Muscle layer of colon (tissue), 2 donors: ENCODE data around the gene AIP.
A peak's percentile ranks its signal among the peaks of the same experiment; 100 is the strongest.

Experiments
- H3K27ac ChIP-seq: one replicate; pipeline ENCODE4 v1.7.0; 2013; ENCODE audit warnings: low read depth, mild to moderate bottlenecking, low read length, moderate library complexity
- H3K27me3 ChIP-seq, 2 donors: one replicate each; pipeline ENCODE4 v1.7.0; 2013; ENCODE audit warnings: low read length in 2 of 2, mild to moderate bottlenecking in 2 of 2; ENCODE audit not compliant: insufficient read depth in 2 of 2, control insufficient read depth in 1 of 2
- H3K36me3 ChIP-seq: one replicate; pipeline ENCODE4 v1.7.0; 2013; ENCODE audit warnings: mild to moderate bottlenecking, low read length; ENCODE audit not compliant: insufficient read depth
- H3K4me1 ChIP-seq: one replicate; pipeline ENCODE4 v1.7.0; 2013; ENCODE audit warnings: mild to moderate bottlenecking, low read length; ENCODE audit not compliant: insufficient read depth
- H3K4me3 ChIP-seq, 2 donors: one replicate each; pipeline ENCODE4 v1.7.0; 2013; ENCODE audit warnings: low read length in 2 of 2, low read depth in 1 of 2, mild to moderate bottlenecking in 1 of 2, moderate library complexity in 1 of 2
- H3K9ac ChIP-seq: one replicate; pipeline ENCODE4 v1.7.0; 2013; ENCODE audit warnings: low read length
- H3K9me3 ChIP-seq: one replicate; pipeline ENCODE4 v1.7.0; 2013; ENCODE audit warnings: mild to moderate bottlenecking, low read length
- donor health status: abdominal sarcoma.
- donor health status: Adenocarcinoma of cecum.

AIP gene

DNA sequence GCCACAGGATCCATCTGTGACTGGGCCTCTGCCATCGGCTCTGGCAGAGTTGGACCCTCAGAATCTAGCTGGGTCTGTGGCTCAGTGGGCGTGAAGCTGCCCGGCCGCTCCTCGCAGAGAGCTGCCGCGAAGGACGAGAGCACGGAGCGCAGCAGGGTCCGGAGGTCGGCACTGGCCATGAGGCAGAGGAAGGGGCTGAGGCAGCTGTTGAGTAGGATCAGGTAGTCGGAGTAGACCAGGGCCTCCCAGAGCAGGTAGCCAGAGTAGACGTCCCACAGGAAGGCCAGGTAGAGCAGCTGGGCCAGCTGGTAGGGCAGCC lies 31.2 kb upstream of the AIP start:
- no peaks in the 10 kb centered on the region for H3K36me3 ChIP-seq
- H3K27ac ChIP-seq: no peak overlapping the region
- no peaks in the 10 kb centered on the region for H3K27me3 ChIP-seq
- H3K4me1 ChIP-seq: no peaks in the 10 kb centered on the region
- no peak overlapping the region for H3K9ac ChIP-seq
- no peaks in the 10 kb centered on the region for H3K9me3 ChIP-seq
- H3K4me3 ChIP-seq: no peak overlapping the region

DNA sequence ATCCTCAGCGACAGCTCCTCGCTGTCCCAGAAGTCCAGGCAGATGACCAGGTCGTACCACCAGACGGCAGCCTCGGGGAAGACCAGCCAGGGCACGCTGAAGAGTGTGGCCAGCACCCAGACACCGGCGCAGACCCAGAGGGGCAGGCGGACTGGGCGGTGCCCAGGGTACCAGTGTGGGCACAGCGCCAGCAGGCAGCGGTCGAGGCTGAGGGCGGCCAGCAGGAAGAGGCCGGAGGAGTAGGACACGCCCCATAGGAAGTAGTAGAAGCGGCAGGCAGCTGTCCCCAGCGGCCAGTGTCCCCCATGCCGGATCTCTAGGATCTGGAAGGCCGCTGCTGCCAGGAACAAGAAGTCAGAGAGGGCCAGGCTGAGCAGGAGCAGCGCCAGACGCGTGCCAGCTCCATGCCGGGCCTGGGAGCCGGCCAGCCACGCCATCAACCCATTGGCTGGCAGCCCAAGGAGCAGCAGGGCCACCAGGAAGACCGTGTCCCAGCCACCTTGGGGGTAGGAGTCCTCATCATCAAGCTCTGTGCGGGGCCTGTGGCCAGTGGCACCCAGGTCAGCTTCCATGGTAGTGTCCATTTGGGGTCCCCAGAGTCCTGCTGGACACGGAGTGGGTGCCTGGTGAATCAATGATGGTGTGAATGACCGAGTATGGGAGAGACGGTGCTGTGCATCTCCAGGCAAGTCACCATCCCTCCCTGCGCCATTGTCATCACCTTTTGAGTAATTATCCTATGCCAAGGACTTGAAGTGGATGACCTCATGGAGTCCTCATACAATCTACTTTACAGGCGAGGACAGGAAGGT lies 30.5 kb upstream of the AIP start, which contains the start of gene GPR152:
Gene GPR152, minus strand, starts transcription at position 589 of the 812 bp plus-strand sequence. Its CDS starts 5 bp downstream, at position 584.
- Histone ChIP-seq H3K36me3 (no peaks in the 10 kb centered on the region), H3K27me3 (no peaks in the 10 kb centered on the region), H3K4me3 (no peak within 1 kb of the TSS), H3K27ac (no peak within 1 kb of the TSS), H3K4me1 (no peaks in the 10 kb centered on the region), H3K9ac (no peak within 1 kb of the TSS), H3K9me3 (no peaks in the 10 kb centered on the region)

DNA sequence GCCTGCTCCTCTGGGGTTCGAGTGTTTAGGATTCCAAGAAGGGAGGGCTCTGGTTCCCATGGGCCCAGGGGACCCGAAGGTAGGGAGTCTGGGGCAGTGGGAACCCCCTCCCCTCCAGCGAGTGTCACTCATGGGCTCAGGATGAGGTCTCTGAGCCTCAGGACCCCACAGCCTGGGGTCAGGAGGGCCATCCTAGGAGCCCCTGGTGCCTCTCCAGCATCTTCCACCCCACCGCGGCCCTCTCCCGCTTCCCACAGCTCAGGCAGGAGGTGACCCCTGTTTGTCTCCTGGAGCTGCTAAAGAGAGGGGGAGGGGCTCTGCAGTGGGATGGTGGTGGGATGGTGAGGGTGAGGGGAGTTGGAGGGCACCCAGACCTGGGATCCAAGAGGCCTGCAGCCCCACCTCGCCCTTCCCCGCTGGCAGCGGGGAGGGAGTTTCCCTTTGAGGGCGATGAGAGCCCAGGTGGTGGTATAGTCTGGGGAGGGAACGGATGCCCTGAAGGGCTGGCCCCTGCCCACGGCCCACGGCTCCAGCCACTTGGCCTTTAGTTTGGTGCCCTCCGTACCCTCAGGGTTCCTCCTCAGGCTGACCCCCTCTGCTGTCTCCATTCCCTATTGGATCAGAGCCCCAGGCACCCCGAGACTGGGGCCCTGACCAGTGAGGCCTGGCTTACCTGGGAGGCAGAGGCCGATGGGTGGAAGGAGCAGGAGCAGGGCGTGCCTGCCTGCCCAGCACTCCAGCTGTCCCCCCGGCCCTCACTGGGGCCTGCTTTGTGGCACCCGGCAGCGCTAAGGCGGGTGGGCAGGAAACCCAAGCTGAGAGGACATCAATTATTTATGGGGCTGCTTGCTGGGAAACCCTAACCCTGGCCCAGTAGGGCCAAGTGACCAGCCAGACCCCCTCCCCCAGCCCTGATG lies 28.8 kb upstream of the AIP start:
- no peaks in the 10 kb centered on the region for H3K9me3 ChIP-seq
- no peak overlapping the region for H3K27ac ChIP-seq
- no peaks in the 10 kb centered on the region for H3K4me1 ChIP-seq
- no peak overlapping the region for H3K9ac ChIP-seq
- no peaks in the 10 kb centered on the region for H3K27me3 ChIP-seq
- no peaks in the 10 kb centered on the region for H3K36me3 ChIP-seq
- H3K4me3 ChIP-seq: no peak overlapping the region

DNA sequence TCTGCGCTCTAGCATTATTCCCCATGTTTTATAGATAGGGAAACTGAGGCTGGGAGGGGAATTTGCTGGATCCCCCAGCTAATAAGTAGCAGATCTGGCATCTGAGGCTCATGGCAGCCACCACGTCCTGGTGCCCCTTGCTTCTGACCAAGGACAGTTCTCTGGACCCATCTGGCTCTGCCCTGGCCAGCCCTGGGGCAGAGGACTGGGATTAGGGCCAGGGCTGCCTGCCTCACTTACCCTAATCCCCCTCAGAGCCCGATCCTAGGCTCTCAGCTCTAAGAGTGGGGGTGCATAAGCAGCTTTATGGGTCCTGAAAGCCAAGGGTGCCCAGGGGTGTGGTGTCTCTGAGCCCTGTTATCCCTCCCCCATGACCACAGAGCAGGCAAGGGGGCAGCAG lies 27.8 kb upstream of the AIP start, which contains the start of gene CABP4:
Gene CABP4, plus strand, starts transcription at position 301 of the 400 bp plus-strand sequence. Its CDS starts 70 bp downstream, at position 371.
- Histone ChIP-seq H3K27ac (no peak within 1 kb of the TSS), H3K4me3 (no peak within 1 kb of the TSS), H3K4me1 (no peaks in the 10 kb centered on the region), H3K9ac (no peak within 1 kb of the TSS), H3K27me3 (no peaks in the 10 kb centered on the region), H3K9me3 (no peaks in the 10 kb centered on the region), H3K36me3 (no peaks in the 10 kb centered on the region)

DNA sequence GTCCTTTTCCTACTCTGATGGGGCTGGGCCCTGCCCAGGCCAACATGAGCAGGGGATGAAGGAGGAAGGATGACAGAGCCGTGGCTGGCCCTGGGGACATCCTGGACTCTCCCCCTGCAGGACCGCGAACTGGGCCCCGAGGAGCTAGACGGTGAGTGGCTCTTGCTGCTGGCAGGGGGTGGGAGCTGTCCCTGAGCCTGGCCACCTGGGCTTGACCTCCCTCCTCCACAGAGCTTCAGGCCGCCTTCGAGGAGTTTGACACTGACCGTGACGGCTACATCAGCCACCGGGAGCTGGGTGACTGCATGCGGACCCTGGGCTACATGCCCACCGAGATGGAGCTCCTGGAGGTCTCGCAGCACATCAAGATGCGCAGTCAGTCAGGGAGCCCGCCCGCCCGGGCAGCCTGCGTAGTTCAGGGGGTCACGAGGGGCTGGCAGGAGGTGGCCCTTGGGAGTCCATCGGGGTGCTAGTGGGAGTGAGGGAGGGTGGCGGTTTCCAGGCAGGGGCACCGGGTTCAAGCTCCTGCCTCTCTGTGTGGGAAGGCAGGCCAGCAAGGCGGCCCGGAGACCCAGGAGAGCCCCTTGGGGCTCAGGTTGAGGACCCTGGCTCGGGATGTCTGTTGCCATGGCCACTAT lies 26.6 kb upstream of the AIP start:
- H3K4me1 ChIP-seq: no peaks in the 10 kb centered on the region
- no peak overlapping the region for H3K9ac ChIP-seq
- H3K27ac ChIP-seq: no peak overlapping the region
- no peaks in the 10 kb centered on the region for H3K36me3 ChIP-seq
- no peak overlapping the region for H3K4me3 ChIP-seq
- no peaks in the 10 kb centered on the region for H3K27me3 ChIP-seq
- no peaks in the 10 kb centered on the region for H3K9me3 ChIP-seq

DNA sequence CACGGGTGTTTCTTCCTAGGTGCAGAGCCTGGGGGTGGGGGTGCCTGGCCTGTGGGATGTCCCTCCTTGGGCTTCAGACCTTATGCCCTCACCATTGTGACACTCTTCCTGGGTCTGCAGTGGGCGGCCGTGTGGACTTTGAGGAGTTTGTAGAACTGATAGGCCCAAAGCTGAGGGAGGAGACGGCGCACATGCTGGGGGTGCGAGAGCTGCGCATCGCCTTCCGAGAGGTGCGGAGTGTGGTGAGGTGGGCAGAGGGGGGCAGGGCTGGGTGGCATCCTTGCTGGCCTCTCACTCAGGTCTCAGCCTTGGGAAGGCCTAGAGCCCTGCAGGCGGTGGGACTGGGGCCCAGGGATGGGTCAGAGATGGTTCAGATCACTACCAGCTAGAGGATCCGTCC lies 25.4 kb upstream of the AIP start:
- H3K4me1 ChIP-seq: no peaks in the 10 kb centered on the region

DNA sequence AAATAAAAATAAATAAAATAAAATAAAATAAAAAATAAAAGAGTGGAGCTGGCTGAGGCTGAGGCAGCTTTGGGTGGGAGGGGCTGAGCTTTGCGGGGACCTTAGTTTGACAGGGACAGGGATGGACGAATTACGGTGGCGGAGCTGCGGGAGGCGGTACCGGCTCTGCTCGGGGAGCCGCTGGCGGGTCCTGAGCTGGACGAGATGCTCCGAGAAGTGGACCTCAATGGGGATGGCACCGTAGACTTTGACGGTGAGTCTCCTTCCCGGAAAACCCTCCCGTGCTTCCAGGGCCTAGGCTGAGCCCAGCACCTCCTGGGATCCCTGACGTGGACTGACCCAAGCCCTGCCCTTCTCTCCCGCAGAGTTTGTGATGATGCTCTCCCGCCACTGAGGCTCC lies 24.6 kb upstream of the AIP start:
- Histone ChIP-seq H3K9me3 (no peaks in the 10 kb centered on the region), H3K4me3 (no peak overlapping the region), H3K9ac (no peak overlapping the region), H3K36me3 (no peaks in the 10 kb centered on the region), H3K27me3 (no peaks in the 10 kb centered on the region), H3K4me1 (no peaks in the 10 kb centered on the region), H3K27ac (no peak overlapping the region)

More for the DNA sequence above, 25.4 kb upstream of the AIP start:
- H3K9me3 ChIP-seq: no peaks in the 10 kb centered on the region
- H3K4me3 ChIP-seq: no peak overlapping the region
- H3K9ac ChIP-seq: no peak overlapping the region
- no peaks in the 10 kb centered on the region for H3K27me3 ChIP-seq
- no peaks in the 10 kb centered on the region for H3K36me3 ChIP-seq
- no peak overlapping the region for H3K27ac ChIP-seq

DNA sequence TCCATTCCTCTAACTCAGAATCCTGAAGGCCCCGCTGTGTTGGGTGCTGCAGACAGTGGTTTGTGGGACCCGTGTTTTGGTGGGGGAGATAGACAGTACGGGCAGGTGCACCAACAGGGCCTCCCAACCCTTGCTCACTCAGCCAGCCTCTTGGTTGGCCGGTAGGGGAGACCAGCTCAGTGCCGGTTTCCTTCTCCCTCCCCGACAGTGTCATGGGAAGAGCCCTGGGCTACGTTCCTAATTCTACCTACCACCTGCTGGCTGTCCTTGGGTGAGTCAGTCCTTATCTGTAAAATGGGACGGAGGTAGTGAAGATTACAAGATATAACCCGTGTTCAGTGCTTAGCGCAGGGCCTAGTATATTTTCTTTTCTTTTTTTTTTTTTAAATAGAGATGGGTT lies 19.6 kb upstream of the AIP start:
- no peaks in the 10 kb centered on the region for H3K36me3 ChIP-seq
- no peak overlapping the region for H3K27ac ChIP-seq
- no peak overlapping the region for H3K4me3 ChIP-seq
- H3K9me3 ChIP-seq: no peaks in the 10 kb centered on the region
- no peak overlapping the region for H3K9ac ChIP-seq
- no peaks in the 10 kb centered on the region for H3K27me3 ChIP-seq
- peaks cover 31% of the 10 kb centered on the region for H3K4me1 ChIP-seq

DNA sequence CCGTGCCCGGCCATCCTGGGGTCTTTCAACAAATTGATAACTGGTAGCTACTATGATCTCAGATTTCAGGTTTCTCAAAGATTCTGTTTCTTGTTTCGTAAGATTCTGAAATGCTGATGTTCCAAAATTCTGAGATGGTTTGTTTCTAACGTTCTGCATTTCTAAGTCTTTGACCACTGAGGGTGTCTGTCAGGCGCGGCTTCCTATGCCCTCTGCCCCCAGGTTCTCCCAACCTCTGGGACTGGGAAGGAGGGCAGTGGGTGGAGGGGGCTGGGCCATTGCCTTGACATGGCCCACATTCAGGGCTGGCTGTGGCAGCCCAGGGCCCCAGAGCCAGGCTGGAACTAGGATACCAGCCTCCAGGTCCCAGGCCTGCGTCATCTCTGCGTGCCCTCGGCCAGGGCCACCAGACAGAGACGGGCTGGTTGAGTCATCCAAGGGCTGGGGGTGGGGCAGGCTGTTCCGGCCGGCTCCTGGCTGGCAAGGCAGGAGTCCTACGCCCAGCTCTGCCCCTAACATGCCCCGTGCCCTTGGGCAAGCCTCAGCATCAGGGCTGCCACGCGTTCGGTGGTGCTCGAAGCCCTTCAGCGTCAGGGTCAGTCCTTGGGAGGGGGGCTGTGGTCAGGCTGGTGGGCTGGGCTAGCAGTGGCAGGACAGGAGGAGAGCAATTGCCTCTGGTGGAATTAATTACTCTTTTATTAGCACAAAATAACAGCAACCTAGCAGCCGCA lies 19.0 kb upstream of the AIP start:
- H3K4me3 ChIP-seq: peak overlapping the region; percentile 34 to 74
- no peaks in the 10 kb centered on the region for H3K36me3 ChIP-seq

DNA sequence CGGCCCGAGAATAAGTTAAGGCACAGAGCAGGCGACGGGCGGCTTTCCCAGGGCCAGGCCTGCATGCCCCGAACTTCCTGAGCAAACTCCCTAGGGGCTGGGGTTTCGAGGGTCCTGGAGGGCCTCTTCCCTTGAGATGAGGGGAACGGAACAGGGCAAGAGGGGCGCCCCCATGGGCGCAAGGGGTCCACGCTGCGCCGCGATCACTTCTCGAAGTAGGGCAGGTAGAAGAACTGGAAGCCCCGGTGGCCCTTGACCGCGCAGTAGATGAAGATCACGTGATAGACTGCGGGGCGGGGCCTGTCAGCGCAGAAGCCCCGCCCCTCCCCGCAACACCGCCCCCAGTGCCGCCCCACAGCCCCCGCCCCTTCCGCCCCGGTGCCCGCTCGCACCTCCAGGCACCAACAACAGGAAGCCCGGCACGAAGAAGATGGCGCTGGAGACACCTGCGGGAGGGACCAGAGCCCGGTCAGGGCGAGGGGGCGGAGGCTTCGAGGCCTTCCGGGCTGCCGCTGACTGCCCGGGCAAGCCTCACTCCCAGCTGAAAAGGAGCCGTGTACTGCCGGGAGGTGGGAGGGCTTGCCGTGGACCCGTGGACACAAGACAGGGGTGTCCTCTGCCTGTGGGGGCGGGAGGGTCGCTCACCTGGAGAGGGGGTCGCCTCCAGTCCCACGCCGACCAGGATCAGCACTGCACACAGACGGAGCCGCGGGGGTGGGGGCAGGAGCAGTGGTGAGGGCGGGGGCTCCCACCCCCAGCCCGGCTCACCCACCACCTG lies 18.2 kb upstream of the AIP start:
- Histone ChIP-seq H3K9me3 (no peaks in the 10 kb centered on the region), H3K4me1 (peaks cover 33% of the 10 kb centered on the region), H3K9ac (peak overlapping the region; percentile 80), H3K27me3 (no peaks in the 10 kb centered on the region), H3K27ac (peak overlapping the region; percentile 84), H3K4me3 (peak overlapping the region; percentile 38 to 74), H3K36me3 (no peaks in the 10 kb centered on the region)

More for the DNA sequence above, 19.0 kb upstream of the AIP start:
- no peaks in the 10 kb centered on the region for H3K27me3 ChIP-seq
- H3K27ac ChIP-seq: peak overlapping the region; percentile 84
- no peaks in the 10 kb centered on the region for H3K9me3 ChIP-seq
- H3K9ac ChIP-seq: peak overlapping the region; percentile 76
- peaks cover 33% of the 10 kb centered on the region for H3K4me1 ChIP-seq
